Stimulated activated CD4-positive, alpha-beta T cell treated with anti-CD3 and anti-CD28 coated beads, Interleukin-4, amount 100 ng/mL, for 4 hours (primary cell): ENCODE results near the gene RFLNA.
"Not testable (repeated sequence)": the region's sequence is repeated elsewhere in the genome, so short reads cannot be mapped to it uniquely, and the experiment has no call there.

ENCODE experiments used
- DNase-seq, 2 experiments: peaks; one replicate each; pipeline ENCODE4 v3.0.0-alpha.2; 2020

RFLNA gene

GRCh38 chr12:124321556-124322270, 26.8 kb downstream of the RFLNA start:
- DNase-seq: no peak

DNA sequence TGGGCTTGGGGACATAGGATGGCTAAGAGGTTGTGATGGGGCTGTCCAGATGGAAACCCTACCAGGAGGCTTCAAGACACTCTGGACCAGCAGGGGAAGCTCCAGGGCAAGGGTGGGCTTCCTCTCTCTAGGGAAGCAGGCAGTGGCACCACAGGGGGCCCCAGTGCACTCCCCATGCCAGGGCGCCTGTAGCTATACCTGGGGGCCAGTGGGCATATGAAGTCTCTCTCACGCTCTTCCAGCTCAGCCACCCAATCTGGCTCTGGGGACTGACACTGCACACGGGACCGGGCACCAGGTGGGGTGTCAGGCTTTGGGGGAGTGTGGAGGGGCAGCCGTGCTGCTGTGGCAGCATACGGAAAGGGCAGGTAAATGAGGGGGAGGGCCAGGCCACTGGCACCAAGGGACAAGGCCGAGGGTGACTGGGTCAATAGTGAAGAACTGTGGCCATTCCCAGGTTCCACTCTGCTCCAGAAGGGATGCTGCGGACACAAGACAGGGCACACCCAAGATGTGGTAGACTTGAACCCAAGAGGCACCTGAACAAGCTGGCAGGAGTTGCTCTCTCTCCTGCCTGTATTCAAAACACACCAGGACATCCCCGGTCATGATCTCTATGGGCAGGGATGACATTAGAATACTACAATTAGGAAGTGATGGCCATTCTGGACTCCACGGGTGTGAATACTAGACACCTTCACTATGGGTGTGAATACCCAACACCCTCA, 27.5 kb downstream of the RFLNA start:
- DNase-seq: no peak

DNA sequence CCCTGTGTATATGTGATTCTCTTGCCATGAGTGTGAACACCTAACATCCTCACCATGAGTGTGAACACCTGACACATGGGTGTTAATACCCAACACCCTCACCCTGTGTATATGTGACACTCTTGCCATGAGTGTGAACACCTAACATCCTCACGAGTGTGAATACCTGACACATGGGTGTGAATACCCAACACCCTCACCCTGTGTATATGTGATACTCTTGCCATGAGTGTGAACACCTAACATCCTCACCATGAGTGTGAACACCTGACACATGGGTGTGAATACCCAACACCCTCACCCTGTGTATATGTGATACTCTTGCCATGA, 28.1 kb downstream of the RFLNA start:
- not testable (repeated sequence) for DNase-seq

DNA sequence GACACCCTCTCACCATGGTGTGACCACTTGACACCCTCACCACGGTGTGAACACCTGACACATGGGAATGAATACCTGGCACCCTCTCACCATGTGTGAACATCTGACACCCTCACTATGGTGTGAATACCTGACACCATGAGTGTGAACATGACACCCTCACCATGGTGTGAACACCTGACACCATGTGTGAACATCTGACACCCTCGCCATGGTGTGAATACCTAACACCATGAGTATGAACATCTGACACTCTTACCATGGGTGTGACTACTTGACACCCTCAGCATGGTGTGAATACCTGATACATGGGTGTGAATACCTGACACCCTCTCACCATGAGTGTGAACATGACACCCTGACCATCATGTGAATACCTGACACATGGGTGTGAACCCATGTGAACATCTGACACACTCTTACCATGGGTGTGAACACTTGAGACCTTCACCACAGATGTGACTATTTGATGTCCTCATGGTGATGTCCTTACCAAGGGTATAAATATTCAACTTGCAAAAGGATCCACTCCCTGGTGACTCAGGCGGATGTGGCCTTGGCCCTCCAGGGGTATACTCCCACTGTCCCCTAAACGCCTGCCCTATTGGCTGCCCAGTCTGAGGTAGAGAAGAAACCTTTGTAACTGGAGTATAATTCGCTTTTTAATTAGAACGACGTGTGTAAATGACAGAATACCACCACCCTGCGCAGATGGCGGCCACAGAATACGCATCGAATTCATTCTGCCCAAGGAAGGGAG, 29.1 kb downstream of the RFLNA start:
- DNase-seq: no peak

GRCh38 chr12:124324803-124325705, 30.2 kb downstream of the RFLNA start:
- DNase-seq: no peak

DNA sequence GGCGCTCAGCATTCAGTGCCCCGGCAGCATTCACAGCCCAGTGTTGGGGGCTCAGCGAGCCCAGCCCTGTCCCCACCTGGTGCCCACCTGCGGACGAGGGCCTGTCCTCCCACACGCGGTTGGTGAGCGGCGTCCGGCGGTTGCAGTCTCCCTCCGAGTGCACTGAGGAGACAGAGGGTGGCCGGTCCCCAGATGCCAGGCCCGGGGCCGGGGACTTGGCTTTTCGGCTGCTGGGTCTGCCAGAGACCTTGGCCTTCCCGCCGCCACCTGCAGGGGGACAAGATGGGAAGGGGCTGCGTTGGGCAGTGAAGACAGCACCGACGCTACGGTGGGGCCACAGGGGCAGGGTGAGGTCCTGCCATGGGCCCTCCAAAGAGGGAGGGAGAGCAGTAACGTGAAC, 31.2 kb downstream of the RFLNA start:
- DNase-seq: no peak

GRCh38 chr12:124326871-124327270, 32.0 kb downstream of the RFLNA start:
- DNase-seq: no peak

GRCh38 chr12:124327362-124328043, 32.6 kb downstream of the RFLNA start:
- no peak for DNase-seq

DNA sequence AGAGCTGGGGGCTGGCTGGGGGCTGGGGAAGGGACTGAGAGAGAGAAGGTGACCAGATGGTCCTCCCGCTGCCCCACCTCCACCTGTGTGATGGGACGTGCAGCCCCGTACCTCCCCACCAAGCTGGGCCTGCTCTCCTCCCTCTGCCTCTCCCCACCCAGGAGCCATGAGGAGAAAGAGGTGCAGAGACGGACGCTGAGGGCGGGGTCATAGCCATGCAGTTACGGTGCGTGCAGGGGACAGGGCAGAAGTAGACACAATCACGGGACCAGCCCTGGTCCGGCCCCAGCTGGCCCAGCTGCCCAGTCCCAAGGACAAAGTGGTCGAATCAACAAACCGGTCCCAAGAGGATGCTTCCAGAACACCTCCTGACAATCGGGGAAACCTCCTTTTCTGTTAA, 33.2 kb downstream of the RFLNA start:
- no peak for DNase-seq

DNA sequence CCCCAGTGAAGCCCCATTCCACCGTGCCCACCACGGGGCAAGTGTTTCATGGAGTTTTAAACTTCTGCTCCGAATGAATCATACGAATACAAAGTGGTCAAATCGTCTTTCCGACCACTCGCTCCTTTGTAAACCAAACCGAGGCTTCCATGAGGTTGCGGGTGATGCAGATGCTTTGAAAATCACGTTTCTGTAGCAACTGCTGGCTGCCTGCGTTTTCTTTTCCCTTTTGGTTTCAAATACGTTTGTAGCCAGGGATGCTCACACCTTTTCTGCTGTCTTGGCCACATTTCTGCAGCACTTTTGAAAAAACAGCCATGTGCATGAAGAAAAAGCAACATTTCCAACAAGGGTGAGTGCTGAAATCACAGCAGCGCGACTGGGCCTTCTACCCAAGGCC, 33.7 kb downstream of the RFLNA start:
- DNase-seq: no peak

DNA sequence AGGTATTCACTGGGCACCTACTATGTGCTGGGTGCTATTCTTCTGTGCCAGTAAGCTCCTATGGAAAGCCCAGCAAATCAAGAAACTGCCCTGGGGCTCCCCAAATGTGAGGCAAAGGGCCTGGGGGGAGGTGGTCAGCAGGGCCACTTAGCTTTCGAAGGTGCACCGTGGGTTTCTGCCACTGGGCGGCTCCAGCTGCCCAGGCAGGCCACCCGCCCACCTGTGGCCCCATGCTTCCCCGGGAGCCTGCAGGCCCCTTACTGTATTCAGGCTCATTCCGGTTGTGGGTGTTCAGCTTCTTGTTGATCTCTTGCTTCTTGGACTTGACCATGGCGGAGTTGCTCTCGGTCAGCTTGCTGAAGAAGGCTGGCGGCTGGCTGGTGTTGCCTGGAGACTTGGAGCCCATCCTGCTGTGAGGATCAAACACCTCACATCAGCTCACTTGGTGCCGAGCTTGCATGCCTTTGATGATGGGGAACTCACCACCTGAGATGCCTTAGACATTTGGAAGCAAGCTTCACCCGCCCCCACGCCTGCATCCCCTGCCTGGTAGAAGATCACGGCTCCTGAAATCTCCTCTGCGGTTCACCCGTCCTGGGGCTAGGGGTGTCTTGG, 37.3 kb downstream of the RFLNA start:
- DNase-seq: no peak

DNA sequence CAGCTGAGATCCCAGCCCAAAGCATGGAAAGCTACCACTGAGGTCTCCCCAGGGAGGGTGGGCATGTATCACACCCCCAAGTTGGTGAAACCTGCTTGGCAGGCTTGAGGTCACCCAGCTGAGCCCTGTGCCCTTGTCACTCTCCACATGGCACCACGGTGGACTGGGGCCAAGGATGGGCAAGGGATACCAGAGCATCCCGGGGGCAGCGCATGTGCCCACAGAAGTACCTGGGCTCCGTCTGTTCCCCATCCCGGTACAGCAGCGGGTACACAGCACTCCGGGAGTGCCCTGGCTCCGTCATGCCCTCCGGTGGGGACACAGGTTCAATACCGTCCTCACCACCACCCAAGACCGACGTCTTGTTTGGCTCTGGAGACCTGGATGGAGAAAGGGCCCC, 38.0 kb downstream of the RFLNA start:
- no peak for DNase-seq

GRCh38 chr12:124333724-124334123, 38.8 kb downstream of the RFLNA start:
- no peak for DNase-seq

DNA sequence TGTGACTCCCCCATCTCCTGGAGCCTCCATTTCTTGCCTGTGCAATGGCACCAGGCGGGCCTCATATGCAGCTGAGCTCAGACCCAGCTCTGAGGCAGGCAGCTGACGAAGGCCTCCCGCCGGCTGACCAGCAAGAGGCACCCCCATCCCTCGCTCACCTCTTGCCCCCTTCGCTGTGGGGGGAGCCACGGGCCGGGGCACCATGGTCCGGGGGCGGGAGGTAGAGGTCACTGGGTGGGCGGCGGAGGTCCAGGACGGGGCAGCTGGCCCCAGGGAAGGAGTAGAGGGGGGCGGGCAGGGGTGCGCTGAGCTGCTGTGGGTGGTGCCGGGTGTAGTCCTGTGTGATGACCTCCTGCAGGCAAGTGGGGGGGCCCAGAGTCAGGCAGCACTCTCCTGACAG, 39.4 kb downstream of the RFLNA start:
- no peak for DNase-seq

DNA sequence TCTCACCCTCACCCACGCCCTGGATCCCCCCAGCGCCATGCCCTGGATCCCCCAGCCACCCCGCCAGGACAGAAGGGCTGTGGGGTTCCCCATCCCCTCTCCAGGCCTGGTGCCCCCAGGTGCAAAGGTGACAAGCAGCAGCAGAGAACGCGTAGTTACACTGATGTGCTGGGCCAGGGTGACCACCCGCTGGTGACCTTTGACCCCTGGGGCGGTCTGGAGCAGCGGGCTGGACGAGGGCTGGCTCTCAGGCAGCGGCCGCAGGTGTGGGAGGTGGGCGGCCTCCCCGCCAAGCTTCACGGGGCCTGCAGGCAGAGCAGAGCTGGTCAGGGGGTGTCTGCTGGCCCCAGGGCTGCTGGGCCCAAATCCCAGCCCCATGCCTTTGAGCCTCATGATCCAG, 40.1 kb downstream of the RFLNA start:
- DNase-seq: no peak

- DNase-seq: no peak
These were observed 40.7 kb downstream of the RFLNA start for GRCh38 chr12:124335426-124336183.

DNA sequence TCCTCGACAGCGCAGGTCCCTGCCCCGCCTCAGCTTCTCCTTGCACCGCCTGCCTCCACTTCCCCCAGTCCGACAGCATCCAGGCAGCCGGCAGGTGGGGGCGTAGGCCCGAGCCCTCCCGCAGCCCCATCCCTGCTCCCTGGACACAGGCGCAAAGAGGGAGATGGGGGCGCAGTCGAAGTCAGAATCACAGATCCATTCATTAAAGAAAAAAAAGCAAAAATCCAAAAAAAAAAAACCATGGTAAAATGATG, 41.2 kb downstream of the RFLNA start:
- no peak for DNase-seq

- DNase-seq: no peak
These were observed 42.0 kb downstream of the RFLNA start for GRCh38 chr12:124336742-124337520.

DNA sequence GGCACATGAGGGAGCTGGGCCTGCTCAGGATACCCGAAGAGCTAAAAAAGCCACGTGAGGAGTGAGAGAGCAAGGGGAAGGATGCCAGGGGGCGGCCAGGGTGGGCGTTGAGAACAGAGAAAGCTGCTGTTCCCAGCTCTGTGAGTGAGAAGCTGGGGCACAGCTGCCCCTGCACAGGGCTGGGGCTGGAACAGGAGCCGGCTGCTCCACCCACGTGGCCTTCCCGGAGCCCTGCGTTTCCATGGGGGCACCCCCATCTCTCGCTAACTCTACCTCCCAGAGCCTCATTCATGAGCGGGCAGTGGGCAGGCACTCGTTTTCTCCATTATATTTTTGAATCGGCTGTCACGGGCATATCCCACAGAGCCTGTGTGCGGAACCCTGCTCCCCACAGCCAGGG, 42.7 kb downstream of the RFLNA start:
- DNase-seq: no peak

GRCh38 chr12:124338448-124338847, 43.6 kb downstream of the RFLNA start:
- DNase-seq: no peak
